22Rv1 (cell line): ENCODE measurements around the gene WWOX.

Experiments used
- CTCF ChIP-seq: fragments of 450-650 bp; IDR thresholded peaks from 2 replicates; pipeline ENCODE4 v1.5.1; 2017; ENCODE audit warnings: mild to moderate bottlenecking
- ZFX ChIP-seq: fragments of 450-650 bp; IDR thresholded peaks from 2 replicates; pipeline ENCODE4 v1.6.1; 2017; ENCODE audit warnings: antibody characterized with exemption, borderline replicate concordance

GRCh38 chr16:78134944-78135619, 35.6 kb downstream of the WWOX start:
- TF ChIP-seq CTCF (no peak), ZFX (no peak)
